Measurements from ENCODE around the gene CHST9. TPM values are rescaled to one million over a fixed set of nuclear protein-coding genes. Genes with fewer than 3 reads are reported as not detected.

The CHST9 gene
- total RNA-seq, 4 donors from 2014 or later: 0.16 to 0.80 (median 0.41) TPM; not detected in 1

GRCh38 chr18:26888259-26888658 lies 296.8 kb downstream of the CHST9 start:
- in situ Hi-C loops (cut with MboI; ENCODE audit: low pct_ligation_motif_present in 1 of 4, low pct_unique_long_range_greater_than_20kb in 1 of 4, low sequenced_read_pairs in 3 of 4) (no loop called here), intact Hi-C loops (cut with DNase I; ENCODE audit: low total_unique reads) (no loop called here)
- Histone ChIP-seq H3K27ac (no peak overlapping the region), H3K4me1 (no peaks in the 10 kb centered on the region), H3K36me3 (no peaks in the 10 kb centered on the region), H3K4me3 (no peak overlapping the region), H3K9me3 (no peaks in the 10 kb centered on the region), H3K27me3 (no peaks in the 10 kb centered on the region)
- no peak for TF ChIP-seq POLR2AphosphoS5 (IDR thresholded peaks at IDR 0.05)
- TF ChIP-seq EP300 (IDR thresholded peaks at IDR 0.05; ENCODE audit: low read depth): no peak
- TF ChIP-seq CTCF (IDR thresholded peaks at IDR 0.05): no peak
- no peak for TF ChIP-seq POLR2A (IDR thresholded peaks at IDR 0.05)
- no peak for DNase-seq
- WGBS, 2 donors (ENCODE audit: low coverage in 1 of 2): 95 to 98% methylated on average over 4 of the region's 4 CpGs

GRCh38 chr18:26875040-26875654 lies 310.0 kb downstream of the CHST9 start:
- Histone ChIP-seq H3K4me3 (no peak overlapping the region), H3K9me3 (no peaks in the 10 kb centered on the region), H3K27ac (peak overlapping the region in 3 of 4 donors; percentile 11 to 54 (median 38)), H3K36me3 (no peaks in the 10 kb centered on the region), H3K27me3 (no peaks in the 10 kb centered on the region), H3K4me1 (peaks cover 0 to 11% (median 0%) of the 10 kb centered on the region in 4 donors)
- DNase-seq: no peak
- TF ChIP-seq CTCF (IDR thresholded peaks at IDR 0.05) (no peak), POLR2AphosphoS5 (IDR thresholded peaks at IDR 0.05) (no peak), EP300 (IDR thresholded peaks at IDR 0.05; ENCODE audit: low read depth) (no peak), POLR2A (IDR thresholded peaks at IDR 0.05) (no peak)
- intact Hi-C loops (cut with DNase I; ENCODE audit: low total_unique reads): no loop called here
- 78 to 90% methylated on average over 2 of the region's 2 CpGs for WGBS, 2 donors (ENCODE audit: low coverage in 1 of 2)
- in situ Hi-C loops (cut with MboI; ENCODE audit: low pct_ligation_motif_present in 1 of 4, low pct_unique_long_range_greater_than_20kb in 1 of 4, low sequenced_read_pairs in 3 of 4): no loop called here

GRCh38 chr18:26874283-26874682 lies 310.8 kb downstream of the CHST9 start:
- TF ChIP-seq CTCF (IDR thresholded peaks at IDR 0.05): no peak
- TF ChIP-seq POLR2AphosphoS5 (IDR thresholded peaks at IDR 0.05): no peak
- TF ChIP-seq EP300 (IDR thresholded peaks at IDR 0.05; ENCODE audit: low read depth): no peak
- TF ChIP-seq POLR2A (IDR thresholded peaks at IDR 0.05): no peak
- Histone ChIP-seq H3K4me3 (no peak overlapping the region), H3K27ac (no peak overlapping the region), H3K9me3 (no peaks in the 10 kb centered on the region), H3K27me3 (no peaks in the 10 kb centered on the region), H3K36me3 (no peaks in the 10 kb centered on the region), H3K4me1 (peaks cover 0 to 20% (median 0%) of the 10 kb centered on the region in 4 donors)
- intact Hi-C loops (cut with DNase I; ENCODE audit: low total_unique reads): no loop called here
- in situ Hi-C loops (cut with MboI; ENCODE audit: low pct_ligation_motif_present in 1 of 4, low pct_unique_long_range_greater_than_20kb in 1 of 4, low sequenced_read_pairs in 3 of 4): no loop called here
- DNase-seq: no peak

GRCh38 chr18:26869640-26870039 lies 315.5 kb downstream of the CHST9 start:
- 69 to 74% methylated on average over 1 of the region's 1 CpG for WGBS, 2 donors (ENCODE audit: low coverage in 1 of 2)
- Histone ChIP-seq H3K36me3 (no peaks in the 10 kb centered on the region), H3K4me1 (peaks cover 0 to 25% (median 4%) of the 10 kb centered on the region in 4 donors), H3K27ac (no peak overlapping the region), H3K4me3 (no peak overlapping the region), H3K9me3 (no peaks in the 10 kb centered on the region), H3K27me3 (peaks cover 9% of the 10 kb centered on the region)
- no peak for DNase-seq
- TF ChIP-seq POLR2AphosphoS5 (IDR thresholded peaks at IDR 0.05): no peak
- TF ChIP-seq POLR2A (IDR thresholded peaks at IDR 0.05): no peak
- TF ChIP-seq EP300 (IDR thresholded peaks at IDR 0.05; ENCODE audit: low read depth): no peak
- TF ChIP-seq CTCF (IDR thresholded peaks at IDR 0.05): no peak
- in situ Hi-C loops (cut with MboI; ENCODE audit: low pct_ligation_motif_present in 1 of 4, low pct_unique_long_range_greater_than_20kb in 1 of 4, low sequenced_read_pairs in 3 of 4): no loop called here
- intact Hi-C loops (cut with DNase I; ENCODE audit: low total_unique reads): loop anchor here (5.0 kb wide), 1 partner anchor 202 kb away; no protein-coding TSS in a partner anchor

Measured in transverse colon (tissue), 4 donors.